Muscle of leg (tissue), 11 donors: ENCODE measurements around the gene TNFRSF25. TPM values are rescaled to one million over a fixed set of nuclear protein-coding genes. Genes with fewer than 3 reads are reported as not detected.

Experiments
- DNase-seq: peaks from one replicate; pipeline ENCODE4 v3.0.0; 2013
- H3K27ac ChIP-seq: one replicate; pipeline ENCODE4 v1.5.1; 2013; ENCODE audit warnings: mild to moderate bottlenecking, low read length, control low read depth
- H3K27me3 ChIP-seq: one replicate; pipeline ENCODE4 v1.6.1; 2013; ENCODE audit warnings: low read length; ENCODE audit not compliant: control insufficient read depth, insufficient read depth
- H3K36me3 ChIP-seq: one replicate; pipeline ENCODE4 v1.6.1; 2013; ENCODE audit warnings: low read length; ENCODE audit not compliant: control insufficient read depth, insufficient read depth
- H3K4me1 ChIP-seq: one replicate; pipeline ENCODE4 v1.6.1; 2013; ENCODE audit warnings: low read length; ENCODE audit not compliant: control insufficient read depth, insufficient read depth
- H3K4me3 ChIP-seq: one replicate; pipeline ENCODE4 v1.5.1; 2013; ENCODE audit warnings: low read length, control low read depth
- H3K9me3 ChIP-seq: replicated peaks from 2 replicates; pipeline ENCODE4 v1.6.1; 2013; ENCODE audit warnings: low read depth, low read length; ENCODE audit not compliant: control insufficient read depth
- WGBS: methylation state at CpG from one replicate; pipeline ENCODE4 v1.1.5; 2013; ENCODE audit warnings: missing lambda C conversion rate; ENCODE audit not compliant: insufficient coverage; 5-methylcytosine and 5-hydroxymethylcytosine counted together
- polyA plus RNA-seq, 8 donors: library from polyadenylated mRNA; unstranded; fragments of 120-200 nt; gene quantifications; one replicate each; pipeline versions ENCODE4 v1.2.1 to v1.2.3, GENCODE V29; 2013; ENCODE audit warnings: inconsistent platforms in 1 of 8, low replicate concordance in 1 of 8; ENCODE audit not compliant: insufficient read length in 8 of 8, insufficient read depth in 1 of 8
- total RNA-seq: library from RNA; stranded (reverse); fragments of 120-200 nt; gene quantifications from one replicate; pipeline ENCODE4 v1.2.4, GENCODE V29; 2013

Gene TNFRSF25
- total and polyA plus RNA-seq, 9 donors: 5.3 to 18.3 (median 11.0) TPM

GRCh38 chr1:6416295-6416656, 49.7 kb downstream of the TNFRSF25 start:
- no peak overlapping the region for H3K4me3 ChIP-seq
- H3K27ac ChIP-seq: no peak overlapping the region
- peaks cover 85% of the 10 kb centered on the region for H3K27me3 ChIP-seq
- peaks cover 13% of the 10 kb centered on the region for H3K4me1 ChIP-seq
- WGBS: 73% methylated on average over 2 of the region's 8 CpGs
- no peaks in the 10 kb centered on the region for H3K9me3 ChIP-seq
- no peaks in the 10 kb centered on the region for H3K36me3 ChIP-seq
- DNase-seq: no peak

- Histone ChIP-seq H3K4me1 (peaks cover 2% of the 10 kb centered on the region), H3K27ac (no peak overlapping the region), H3K36me3 (no peaks in the 10 kb centered on the region), H3K9me3 (no peaks in the 10 kb centered on the region), H3K27me3 (peaks cover 80% of the 10 kb centered on the region), H3K4me3 (no peak overlapping the region)
- DNase-seq: no peak
- 72% methylated on average over 11 of the region's 17 CpGs for WGBS
Observed at GRCh38 chr1:6414881-6415626, 50.9 kb downstream of the TNFRSF25 start.

DNA sequence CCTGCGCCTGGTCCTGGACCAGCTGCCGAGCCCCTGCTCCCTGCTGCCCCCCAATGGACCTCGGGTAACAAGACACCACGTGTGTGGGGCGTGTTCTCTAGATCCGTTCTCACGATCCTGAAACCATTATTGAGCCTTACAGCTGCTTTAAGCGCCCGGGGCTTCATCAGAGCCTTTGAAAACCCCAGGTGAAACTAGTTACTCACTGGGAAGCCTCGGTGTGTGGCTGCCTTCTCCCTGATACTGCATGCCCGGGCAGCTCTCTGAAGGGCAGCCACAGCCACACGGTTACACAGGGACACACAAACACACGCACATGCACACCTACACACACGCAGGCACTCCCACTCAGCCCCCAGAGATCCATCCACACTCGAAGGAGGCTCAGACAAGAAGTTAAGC, 51.5 kb downstream of the TNFRSF25 start:
- no peak for DNase-seq
- WGBS: 6% methylated on average over 15 of the region's 15 CpGs
- no peak overlapping the region for H3K4me3 ChIP-seq
- H3K9me3 ChIP-seq: no peaks in the 10 kb centered on the region
- H3K4me1 ChIP-seq: no peaks in the 10 kb centered on the region
- H3K27ac ChIP-seq: no peak overlapping the region
- H3K27me3 ChIP-seq: peaks cover 74% of the 10 kb centered on the region
- no peaks in the 10 kb centered on the region for H3K36me3 ChIP-seq

DNA sequence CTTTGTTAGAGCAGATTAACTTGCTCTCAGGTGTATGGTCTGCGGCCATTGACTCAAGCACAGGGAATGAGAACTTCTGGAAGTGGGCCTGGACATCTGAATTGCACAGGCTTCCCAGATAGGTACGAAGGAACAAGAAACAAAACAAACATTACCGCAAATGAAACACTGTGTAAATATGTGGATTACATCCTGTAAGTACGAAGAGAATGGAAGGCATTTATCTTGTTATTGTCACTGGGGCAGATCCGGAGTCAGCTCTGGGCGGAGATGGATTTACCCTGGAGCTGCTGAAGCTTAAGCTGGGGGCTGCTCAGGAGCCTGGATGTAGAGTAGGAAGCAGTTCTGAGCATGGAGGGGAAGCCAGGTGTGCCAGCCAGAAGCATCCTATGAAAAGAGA, 53.1 kb downstream of the TNFRSF25 start:
- Histone ChIP-seq H3K4me1 (no peaks in the 10 kb centered on the region), H3K27ac (no peak overlapping the region), H3K4me3 (no peak overlapping the region), H3K27me3 (peaks cover 63% of the 10 kb centered on the region), H3K36me3 (no peaks in the 10 kb centered on the region), H3K9me3 (no peaks in the 10 kb centered on the region)
- 70% methylated on average over 4 of the region's 6 CpGs for WGBS
- no peak for DNase-seq

Other genes starting within 250 kb of the TNFRSF25 start
- gene ICMT, start 230.2 kb downstream of the TNFRSF25 start, total RNA-seq: 38.6 TPM
- gene ICMT, start 230.2 kb downstream of the TNFRSF25 start, polyA plus RNA-seq: 10 to 100 TPM; 33.1 to 47.8 (median 40.2) TPM
- not detected for gene HES3, start 222.0 kb downstream of the TNFRSF25 start, total RNA-seq
- gene HES3, start 222.0 kb downstream of the TNFRSF25 start, polyA plus RNA-seq: not detected
- 9.8 TPM for gene GPR153, start 205.1 kb downstream of the TNFRSF25 start, total RNA-seq
- gene GPR153, start 205.1 kb downstream of the TNFRSF25 start, polyA plus RNA-seq: 10 to 100 TPM; 15.7 to 22.1 (median 17.7) TPM
- gene ACOT7, start 72.4 kb downstream of the TNFRSF25 start, total RNA-seq: 7.5 TPM
- gene ACOT7, start 72.4 kb downstream of the TNFRSF25 start, polyA plus RNA-seq: 10 to 100 TPM; 17.2 to 24.0 (median 20.6) TPM
- not detected for gene HES2, start 46.3 kb downstream of the TNFRSF25 start, total RNA-seq
- gene HES2, start 46.3 kb downstream of the TNFRSF25 start, polyA plus RNA-seq: under 1 TPM in 5 of 8 donors, not detected in 3; 0.06 to 0.62 (median 0.10) TPM
- 0.22 TPM for gene ESPN, start 41.4 kb downstream of the TNFRSF25 start, total RNA-seq
- 10 to 100 TPM in 1 of 8 donors, 1 to 10 TPM in 7; 1.2 to 14.3 (median 2.0) TPM for gene ESPN, start 41.4 kb downstream of the TNFRSF25 start, polyA plus RNA-seq
- gene PLEKHG5, start 25.5 kb upstream of the TNFRSF25 start, total RNA-seq: 12.1 TPM
- 10 to 100 TPM in 5 of 8 donors, 1 to 10 TPM in 3; 7.6 to 14.5 (median 11.6) TPM for gene PLEKHG5, start 25.5 kb upstream of the TNFRSF25 start, polyA plus RNA-seq
- 16.6 TPM for gene NOL9, start 88.3 kb upstream of the TNFRSF25 start, total RNA-seq
- gene NOL9, start 88.3 kb upstream of the TNFRSF25 start, polyA plus RNA-seq: 10 to 100 TPM in 7 of 8 donors, 1 to 10 TPM in 1; 10.0 to 19.1 (median 12.9) TPM
- 2.7 TPM for gene TAS1R1, start 89.1 kb upstream of the TNFRSF25 start, total RNA-seq
- 1 to 10 TPM; 3.2 to 9.7 (median 6.3) TPM for gene TAS1R1, start 89.1 kb upstream of the TNFRSF25 start, polyA plus RNA-seq
- 21.2 TPM for gene ZBTB48, start 113.8 kb upstream of the TNFRSF25 start, total RNA-seq
- 10 to 100 TPM; 14.5 to 26.5 (median 19.7) TPM for gene ZBTB48, start 113.8 kb upstream of the TNFRSF25 start, polyA plus RNA-seq
- 27.7 TPM for gene KLHL21, start 136.7 kb upstream of the TNFRSF25 start, total RNA-seq
- gene KLHL21, start 136.7 kb upstream of the TNFRSF25 start, polyA plus RNA-seq: 10 to 100 TPM; 30.2 to 49.3 (median 39.1) TPM
- 11.6 TPM for gene PHF13, start 147.6 kb upstream of the TNFRSF25 start, total RNA-seq
- gene PHF13, start 147.6 kb upstream of the TNFRSF25 start, polyA plus RNA-seq: 10 to 100 TPM; 18.9 to 24.2 (median 22.1) TPM
- gene THAP3, start 158.7 kb upstream of the TNFRSF25 start, total RNA-seq: 27.1 TPM
- 10 to 100 TPM; 16.7 to 22.0 (median 18.0) TPM for gene THAP3, start 158.7 kb upstream of the TNFRSF25 start, polyA plus RNA-seq
- 26.9 TPM for gene DNAJC11, start 235.6 kb upstream of the TNFRSF25 start, total RNA-seq
- gene DNAJC11, start 235.6 kb upstream of the TNFRSF25 start, polyA plus RNA-seq: 10 to 100 TPM; 29.5 to 41.0 (median 34.8) TPM